ENCODE data around the gene TFF2.

Gene TFF2

GRCh38 chr21:42303443-42303842 lies 47.4 kb downstream of the TFF2 start:
- no peak for ATAC-seq

GRCh38 chr21:42302794-42303193 lies 48.0 kb downstream of the TFF2 start:
- ATAC-seq: no peak

DNA sequence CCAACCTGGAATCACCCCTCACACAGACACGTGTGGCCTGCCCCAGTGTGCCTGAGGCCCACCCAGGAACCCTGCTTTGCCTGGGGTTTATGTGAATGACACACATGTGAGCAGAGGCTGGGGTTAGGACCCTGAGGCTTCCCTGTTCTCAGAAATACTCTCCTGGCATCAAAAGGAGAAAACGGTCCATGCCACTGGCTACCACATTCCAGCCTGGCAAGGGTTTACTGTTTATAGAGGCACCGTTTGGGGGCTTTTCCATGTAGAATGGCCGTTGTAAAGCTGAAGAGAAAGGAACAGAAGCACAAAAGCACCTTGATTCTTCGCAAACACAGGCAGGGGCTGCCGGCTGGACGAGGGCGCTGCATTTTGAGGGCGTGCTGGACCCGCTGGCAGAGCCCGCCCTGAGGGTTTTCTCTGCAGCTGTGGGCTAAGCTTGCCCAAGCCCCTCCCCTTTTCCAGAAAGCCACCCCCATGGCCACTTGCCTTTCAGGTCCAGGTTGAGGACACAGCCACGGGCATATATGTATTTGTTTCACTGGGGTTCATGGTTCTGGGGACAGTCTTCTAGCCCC lies 48.6 kb downstream of the TFF2 start:
- ATAC-seq: no peak

DNA sequence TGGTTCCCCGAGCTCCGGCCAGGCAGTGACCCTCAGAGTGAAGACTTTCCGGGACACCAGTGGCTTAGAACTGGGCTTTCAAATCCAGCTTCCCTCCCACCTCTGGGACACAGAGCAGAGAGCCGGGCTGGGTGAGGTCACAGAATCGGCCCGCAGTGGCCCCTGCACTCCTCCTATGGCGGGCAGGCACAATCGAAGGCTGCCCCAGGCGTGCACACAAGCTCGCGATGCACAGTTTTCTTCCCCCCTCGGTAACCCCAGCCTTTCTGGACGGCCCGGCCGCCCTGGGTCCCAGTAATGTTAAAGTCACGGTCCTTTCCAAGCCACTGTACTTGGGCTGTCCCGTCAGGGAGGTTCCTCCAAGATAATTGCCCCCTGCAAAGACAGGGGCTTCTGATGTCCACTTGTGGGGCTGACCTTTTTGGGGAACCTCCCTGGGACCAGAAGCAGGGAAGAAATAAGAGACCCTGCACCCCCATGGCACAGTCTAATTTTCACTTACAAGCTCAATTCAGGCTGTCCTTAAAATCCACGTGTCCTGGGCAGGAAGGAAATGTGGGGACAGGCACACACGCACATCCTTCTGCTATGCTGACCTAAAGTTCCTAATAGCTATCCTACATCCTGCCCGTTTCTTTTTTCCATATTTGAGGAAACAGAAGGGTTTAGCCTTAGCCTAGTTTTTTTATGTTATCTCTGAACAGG lies 49.3 kb downstream of the TFF2 start:
- no peak for ATAC-seq

- no peak for ATAC-seq
These were observed 49.8 kb downstream of the TFF2 start for GRCh38 chr21:42300956-42301355.

DNA sequence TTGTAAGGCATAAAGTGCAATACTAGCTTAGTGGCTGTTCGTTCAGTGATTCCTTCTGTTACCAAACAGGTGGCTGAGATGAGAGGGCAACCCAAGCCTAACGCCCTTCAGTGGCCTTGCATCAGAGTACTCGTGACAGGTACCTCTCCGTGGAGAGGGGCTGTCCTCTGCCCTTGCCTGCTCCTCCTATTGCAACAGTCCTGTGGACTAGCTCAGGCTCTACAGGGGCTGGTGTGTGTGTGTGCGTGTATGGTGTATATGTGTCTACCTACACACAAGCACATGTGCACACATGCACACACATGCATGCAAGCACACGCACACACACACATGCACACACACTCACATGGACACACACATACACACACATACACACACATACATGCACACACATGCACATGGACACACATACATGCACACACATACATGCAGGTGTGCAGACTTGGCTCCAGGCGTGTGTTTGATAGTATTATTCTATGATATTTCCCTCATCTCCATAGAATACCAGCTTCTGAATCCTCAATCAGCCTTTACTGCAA lies 50.7 kb downstream of the TFF2 start:
- ATAC-seq: no peak

GRCh38 chr21:42299324-42300044 lies 51.3 kb downstream of the TFF2 start:
- no peak for ATAC-seq

DNA sequence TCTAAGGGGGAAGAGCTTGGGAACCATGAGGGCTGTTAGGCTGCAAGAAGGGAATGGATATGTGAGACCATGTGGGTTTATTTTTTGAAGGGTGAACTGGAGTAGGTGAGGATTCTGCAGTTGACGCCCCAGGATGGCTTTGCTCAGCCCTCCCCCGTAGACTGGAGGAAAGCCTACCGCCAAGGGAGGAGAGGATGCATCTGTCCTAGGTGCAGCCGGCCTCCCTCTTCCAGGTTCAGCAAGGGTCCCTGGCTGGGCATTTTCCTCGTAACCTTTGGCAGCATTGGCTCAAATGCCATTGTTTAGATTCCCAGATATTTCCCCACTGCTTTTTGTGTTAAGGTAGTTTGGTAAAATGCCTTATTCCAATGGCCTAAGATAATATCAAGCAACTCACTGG lies 52.1 kb downstream of the TFF2 start:
- ATAC-seq: no peak

DNA sequence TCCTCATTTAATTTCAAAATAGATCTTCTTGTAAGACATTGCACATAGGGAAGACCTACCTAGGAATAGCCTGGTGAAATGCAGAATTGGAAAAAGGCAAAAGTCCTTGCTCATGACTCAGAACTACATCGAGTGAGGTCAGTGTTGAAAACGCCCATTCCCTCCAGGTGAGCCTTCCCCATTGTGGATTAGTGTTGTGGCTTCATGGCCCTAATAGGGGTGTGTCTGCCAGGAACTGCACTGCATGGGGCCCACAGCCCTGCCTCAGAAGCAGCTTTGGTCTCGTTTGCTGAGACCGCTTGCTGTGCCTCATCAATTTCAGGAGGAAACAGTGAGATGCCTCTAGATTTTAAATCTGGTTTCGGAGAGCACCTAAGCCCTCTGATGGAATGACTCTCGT lies 52.6 kb downstream of the TFF2 start:
- no peak for ATAC-seq

DNA sequence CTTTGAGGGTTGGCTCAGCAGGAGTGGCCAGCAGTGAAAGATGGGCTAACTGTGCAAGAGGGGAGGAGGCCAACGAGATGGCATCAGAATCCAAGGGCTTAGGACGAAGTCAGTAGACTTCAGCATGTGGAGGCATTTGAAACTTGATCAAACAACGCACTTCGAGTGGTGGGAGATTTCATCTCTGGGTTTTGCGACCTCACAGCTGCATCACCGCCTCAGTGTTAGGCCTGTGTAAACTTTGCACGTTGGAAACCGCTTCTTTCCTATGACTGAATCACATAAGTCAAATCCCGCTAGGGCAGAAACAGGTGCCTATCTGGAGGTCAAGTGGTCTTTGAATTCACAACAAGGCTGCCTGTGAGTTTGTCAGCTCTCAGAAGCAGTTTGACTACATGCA lies 53.4 kb downstream of the TFF2 start:
- no peak for ATAC-seq

DNA sequence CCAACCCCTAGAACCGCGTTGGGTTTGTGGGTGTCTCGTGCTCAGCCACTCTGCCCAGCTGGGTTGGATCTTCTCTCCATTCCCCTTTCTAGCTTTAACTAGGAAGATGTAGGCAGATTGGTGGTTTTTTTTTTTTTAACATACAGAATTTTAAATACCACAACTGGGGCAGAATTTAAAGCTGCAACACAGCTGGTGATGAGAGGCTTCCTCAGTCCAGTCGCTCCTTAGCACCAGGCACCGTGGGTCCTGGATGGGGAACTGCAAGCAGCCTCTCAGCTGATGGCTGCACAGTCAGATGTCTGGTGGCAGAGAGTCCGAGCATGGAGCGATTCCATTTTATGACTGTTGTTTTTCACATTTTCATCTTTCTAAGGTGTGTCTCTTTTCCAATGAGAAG lies 54.3 kb downstream of the TFF2 start:
- ATAC-seq: no peak
